T-helper 2 cell treated with Interferon-gamma antibody and Interleukin-4, amounts not matched to agents 5 μg/mL and 100 μg/mL, for 36 hours (primary cell): ENCODE results near the gene RGS6.
"Not testable (repeated sequence)": the region's sequence is repeated elsewhere in the genome, so short reads cannot be mapped to it uniquely, and the experiment has no call there.

Experiments
- DNase-seq: peaks from one replicate; pipeline ENCODE4 v3.0.0; 2021; ENCODE audit warnings: low spot score
- H3K27ac Mint-ChIP-seq: one replicate; pipeline ENCODE4 v1.8.0; 2021; ENCODE audit warnings: mild to moderate bottlenecking, mixed read lengths
- H3K27me3 Mint-ChIP-seq: one replicate; pipeline ENCODE4 v1.8.0; 2021; ENCODE audit warnings: low read depth, mixed read lengths
- H3K36me3 Mint-ChIP-seq: one replicate; pipeline ENCODE4 v1.8.0; 2021; ENCODE audit warnings: low read depth, mixed read lengths
- H3K4me1 Mint-ChIP-seq: one replicate; pipeline ENCODE4 v1.8.0; 2021; ENCODE audit warnings: low read depth, mixed read lengths
- H3K4me3 Mint-ChIP-seq: one replicate; pipeline ENCODE4 v1.8.0; 2022; ENCODE audit warnings: mild to moderate bottlenecking, moderate library complexity, mixed read lengths
- H3K9me3 Mint-ChIP-seq: one replicate; pipeline ENCODE4 v1.8.0; 2021; ENCODE audit warnings: mixed read lengths

The RGS6 gene

DNA sequence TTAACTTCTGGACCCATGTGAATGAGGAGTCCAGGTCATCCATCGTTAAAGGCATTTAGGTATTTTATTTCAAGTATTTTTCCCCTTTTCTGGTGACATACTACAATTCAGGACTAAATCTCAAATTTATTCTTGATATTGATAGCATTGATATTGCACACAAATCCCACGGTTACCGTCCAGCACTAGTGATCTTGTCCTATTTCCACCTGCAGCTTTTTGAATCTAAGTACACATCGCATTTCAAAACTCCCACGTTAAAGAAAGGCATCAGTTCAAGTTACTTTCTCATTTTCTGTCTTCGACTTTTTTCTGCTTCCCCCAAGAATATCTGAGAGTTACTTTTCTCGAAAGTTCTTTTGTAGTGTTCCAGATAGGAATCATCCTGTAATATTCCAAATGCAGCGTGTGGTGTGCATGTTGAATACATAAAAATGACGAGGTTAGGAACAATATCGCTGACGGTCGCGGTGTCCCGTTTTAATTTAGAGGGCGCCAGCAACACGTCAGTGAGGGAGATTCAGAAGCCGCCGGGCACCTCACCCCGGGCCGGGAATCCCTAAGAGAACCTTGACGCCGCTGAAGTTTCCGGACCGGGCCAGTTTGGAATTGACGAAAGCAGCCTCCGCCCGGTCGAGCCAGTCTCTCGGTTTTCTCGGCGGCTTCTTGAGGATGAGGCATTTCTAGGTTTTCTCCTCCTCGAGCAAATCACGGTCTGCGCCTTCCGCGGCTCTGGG, 569 bp upstream of the RGS6 start:
- no peak overlapping the region for H3K27ac Mint-ChIP-seq
- no peaks in the 10 kb centered on the region for H3K9me3 Mint-ChIP-seq
- H3K36me3 Mint-ChIP-seq = no peaks in the 10 kb centered on the region
- H3K4me1 Mint-ChIP-seq = peaks cover 3% of the 10 kb centered on the region
- DNase-seq = peak; percentile 21
- H3K27me3 Mint-ChIP-seq = peaks cover 51% of the 10 kb centered on the region
- H3K4me3 Mint-ChIP-seq = no peak overlapping the region

- H3K27ac Mint-ChIP-seq = no peak overlapping the region
- peaks cover 51% of the 10 kb centered on the region for H3K27me3 Mint-ChIP-seq
Measured at GRCh38 chr14:71933001-71933587, 865 bp downstream of the RGS6 start.

DNA sequence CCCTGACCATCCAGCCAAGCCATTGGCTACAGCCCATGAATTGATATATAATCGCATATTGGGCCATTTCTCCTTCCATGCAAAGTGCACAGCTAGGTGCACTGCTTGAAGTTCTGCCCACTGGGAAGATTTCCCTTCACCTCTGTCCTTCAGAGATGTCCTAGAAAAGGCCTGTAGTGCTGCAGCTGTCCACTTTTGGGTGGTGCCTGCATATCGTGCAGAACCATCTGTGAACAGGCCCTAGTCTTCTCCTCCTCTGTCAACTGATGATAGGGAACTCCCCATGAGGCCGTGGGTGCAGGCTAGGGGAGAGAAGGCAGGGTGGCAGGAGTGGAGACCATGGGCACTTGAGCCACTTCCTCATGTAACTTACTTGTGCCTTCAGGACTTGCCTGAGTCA, 6.0 kb downstream of the RGS6 start:
- not testable (repeated sequence) for H3K4me3 Mint-ChIP-seq, DNase-seq, H3K36me3 Mint-ChIP-seq, H3K4me1 Mint-ChIP-seq, H3K9me3 Mint-ChIP-seq, H3K27ac Mint-ChIP-seq
- H3K27me3 Mint-ChIP-seq = peaks cover 17% of the 10 kb centered on the region

More at GRCh38 chr14:71933001-71933587, 865 bp downstream of the RGS6 start:
- peak; percentile 37 for DNase-seq
- H3K9me3 Mint-ChIP-seq = no peaks in the 10 kb centered on the region
- no peaks in the 10 kb centered on the region for H3K36me3 Mint-ChIP-seq
- peak overlapping the region; percentile 57 for H3K4me3 Mint-ChIP-seq
- peaks cover 3% of the 10 kb centered on the region for H3K4me1 Mint-ChIP-seq

GRCh38 chr14:71939344-71939743, 7.1 kb downstream of the RGS6 start:
- not testable (repeated sequence) for H3K36me3 Mint-ChIP-seq, H3K4me1 Mint-ChIP-seq, H3K27me3 Mint-ChIP-seq, H3K4me3 Mint-ChIP-seq, H3K9me3 Mint-ChIP-seq, H3K27ac Mint-ChIP-seq, DNase-seq

DNA sequence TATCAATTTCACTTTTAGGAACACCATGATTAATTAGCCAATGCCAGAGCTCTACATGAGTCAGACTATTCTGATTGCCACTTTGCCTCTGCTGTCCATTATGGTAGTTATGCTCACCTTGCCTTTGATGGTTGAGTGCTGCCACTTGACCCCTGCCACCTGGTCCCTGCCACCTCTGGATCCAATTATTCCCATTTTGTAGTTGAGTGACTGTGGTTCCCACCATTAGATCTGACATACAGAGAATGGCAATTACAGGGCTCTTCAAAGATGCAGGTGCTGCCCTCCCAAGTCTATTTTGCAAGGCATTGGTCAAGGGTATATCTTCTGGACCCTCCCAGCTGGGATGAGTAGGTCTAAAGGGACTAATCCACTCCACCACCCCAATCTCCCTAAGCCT, 8.3 kb downstream of the RGS6 start:
- not testable (repeated sequence) for H3K4me3 Mint-ChIP-seq, H3K27ac Mint-ChIP-seq, H3K36me3 Mint-ChIP-seq, H3K9me3 Mint-ChIP-seq, H3K27me3 Mint-ChIP-seq, H3K4me1 Mint-ChIP-seq, DNase-seq

- DNase-seq, H3K27me3 Mint-ChIP-seq, H3K4me1 Mint-ChIP-seq, H3K4me3 Mint-ChIP-seq, H3K27ac Mint-ChIP-seq, H3K9me3 Mint-ChIP-seq, H3K36me3 Mint-ChIP-seq: not testable (repeated sequence)
Measured at GRCh38 chr14:71941616-71942015, 9.4 kb downstream of the RGS6 start.

- H3K9me3 Mint-ChIP-seq = peaks cover 3% of the 10 kb centered on the region
- H3K4me1 Mint-ChIP-seq = no peaks in the 10 kb centered on the region
- DNase-seq = no peak
- H3K4me3 Mint-ChIP-seq = no peak overlapping the region
- no peak overlapping the region for H3K27ac Mint-ChIP-seq
- no peaks in the 10 kb centered on the region for H3K36me3 Mint-ChIP-seq
- H3K27me3 Mint-ChIP-seq = peaks cover 8% of the 10 kb centered on the region
Measured at GRCh38 chr14:71942904-71943694, 10.9 kb downstream of the RGS6 start.

DNA sequence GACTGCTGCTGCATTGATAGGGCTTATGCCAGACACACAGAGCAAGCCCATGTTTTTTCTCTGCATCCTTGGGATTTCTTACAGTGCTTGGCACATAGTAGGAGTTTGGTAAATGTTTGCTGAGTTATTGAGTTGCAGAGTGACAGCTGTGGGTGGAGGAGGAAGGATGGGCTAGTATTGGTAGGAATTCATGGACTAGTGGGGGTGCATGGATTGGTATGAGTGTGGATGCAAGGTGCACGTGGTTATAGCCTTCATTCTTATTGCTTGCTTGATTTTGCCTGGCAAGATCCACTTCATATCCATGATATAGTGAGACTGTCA, 11.4 kb downstream of the RGS6 start:
- no peaks in the 10 kb centered on the region for H3K36me3 Mint-ChIP-seq
- peaks cover 8% of the 10 kb centered on the region for H3K27me3 Mint-ChIP-seq
- no peak for DNase-seq
- H3K4me1 Mint-ChIP-seq = no peaks in the 10 kb centered on the region
- no peak overlapping the region for H3K4me3 Mint-ChIP-seq
- H3K27ac Mint-ChIP-seq = no peak overlapping the region
- H3K9me3 Mint-ChIP-seq = peaks cover 3% of the 10 kb centered on the region

DNA sequence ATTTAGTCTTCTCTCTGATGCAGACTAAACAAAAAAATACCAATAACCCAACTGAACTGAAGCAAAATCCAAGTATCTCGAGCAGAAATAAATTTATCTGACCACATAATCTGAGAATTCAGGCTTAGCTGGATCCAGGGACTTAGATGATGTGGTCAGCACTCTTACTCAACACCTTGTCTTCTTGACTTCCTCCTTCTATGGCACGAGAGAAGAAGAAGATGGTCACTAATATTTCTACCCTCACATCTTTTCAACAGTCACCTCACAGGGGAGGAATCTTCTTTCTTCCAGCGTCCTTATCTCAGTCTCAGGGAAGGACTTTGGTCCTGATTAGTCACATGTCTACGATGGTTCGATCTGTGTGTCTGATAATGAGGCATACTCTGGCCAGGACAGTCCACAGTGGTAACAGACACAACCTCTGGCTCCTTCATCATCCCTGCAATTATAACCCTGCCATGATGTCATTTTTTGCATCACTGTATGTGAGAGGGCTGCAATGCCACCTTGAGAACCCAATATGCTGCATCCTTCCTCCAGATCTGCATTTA, 15.8 kb downstream of the RGS6 start:
- H3K27me3 Mint-ChIP-seq = peaks cover 16% of the 10 kb centered on the region
- no peak overlapping the region for H3K4me3 Mint-ChIP-seq
- H3K27ac Mint-ChIP-seq = no peak overlapping the region
- no peaks in the 10 kb centered on the region for H3K36me3 Mint-ChIP-seq
- no peaks in the 10 kb centered on the region for H3K4me1 Mint-ChIP-seq
- DNase-seq = no peak
- H3K9me3 Mint-ChIP-seq = no peaks in the 10 kb centered on the region

- H3K36me3 Mint-ChIP-seq = no peaks in the 10 kb centered on the region
- no peaks in the 10 kb centered on the region for H3K4me1 Mint-ChIP-seq
- no peak overlapping the region for H3K4me3 Mint-ChIP-seq
- no peak overlapping the region for H3K27ac Mint-ChIP-seq
- H3K9me3 Mint-ChIP-seq = no peaks in the 10 kb centered on the region
- H3K27me3 Mint-ChIP-seq = peaks cover 15% of the 10 kb centered on the region
- no peak for DNase-seq
Measured at GRCh38 chr14:71952381-71953363, 20.4 kb downstream of the RGS6 start.

- Mint-ChIP-seq H3K27me3 (peaks cover 15% of the 10 kb centered on the region), H3K36me3 (no peaks in the 10 kb centered on the region), H3K4me3 (no peak overlapping the region), H3K9me3 (no peaks in the 10 kb centered on the region), H3K27ac (no peak overlapping the region), H3K4me1 (no peaks in the 10 kb centered on the region)
- DNase-seq = no peak
Measured at GRCh38 chr14:71956920-71957563, 24.8 kb downstream of the RGS6 start.

- Mint-ChIP-seq H3K36me3 (no peaks in the 10 kb centered on the region), H3K27me3 (peaks cover 10% of the 10 kb centered on the region), H3K4me1 (no peaks in the 10 kb centered on the region), H3K27ac (no peak overlapping the region), H3K4me3 (no peak overlapping the region), H3K9me3 (no peaks in the 10 kb centered on the region)
- DNase-seq = no peak
Measured at GRCh38 chr14:71959055-71959454, 26.8 kb downstream of the RGS6 start.
